Activated B cell treated with CpG ODN at 0.5 μM for 24 hours (primary cell): ENCODE data around the gene PTPRE. TPM values are rescaled to one million over a fixed set of nuclear protein-coding genes. Genes with fewer than 3 reads are reported as not detected.

Source experiments
- ATAC-seq: fragments of 200-7000 bp; cut with Tn5 transposase; one replicate; pipeline ENCODE4 v1.10.0; 2021; ENCODE audit warnings: low read depth, mild to moderate bottlenecking, moderate library complexity
- CTCF ChIA-PET: fragments of 350-600 bp; sonication (Branson Sonifier 250); formaldehyde crosslinking; loops from one replicate; lab custom pipeline; 2021; ENCODE audit warnings: antibody characterized with exemption; lab: Charles Lee
- POLR2A ChIA-PET: fragments of 350-600 bp; sonication (Branson Sonifier 250); formaldehyde crosslinking; loops from one replicate; lab custom pipeline; 2021; ENCODE audit warnings: antibody characterized with exemption; lab: Charles Lee
- DNase-seq: peaks from one replicate; pipeline ENCODE4 v3.0.0; 2022
- H3K27ac Mint-ChIP-seq: one replicate; pipeline ENCODE4 v1.8.0; 2020; ENCODE audit warnings: mixed read lengths
- H3K27me3 Mint-ChIP-seq: one replicate; pipeline ENCODE4 v1.8.0; 2021; ENCODE audit warnings: mixed read lengths
- H3K36me3 Mint-ChIP-seq: one replicate; pipeline ENCODE4 v1.8.0; 2021; ENCODE audit warnings: low read depth, mixed read lengths
- H3K4me1 Mint-ChIP-seq: one replicate; pipeline ENCODE4 v1.8.0; 2021; ENCODE audit warnings: mixed read lengths
- H3K4me3 Mint-ChIP-seq: one replicate; pipeline ENCODE4 v1.8.0; 2020; ENCODE audit warnings: mild to moderate bottlenecking, mixed read lengths
- H3K9me3 Mint-ChIP-seq: one replicate; pipeline ENCODE4 v1.8.0; 2020; ENCODE audit warnings: mixed read lengths
- intact Hi-C: fragments of 100-400 bp; cut with micrococcal nuclease; formaldehyde crosslinking; loops from one replicate; pipeline ENCODE4 v1.15.1; 2024
- total RNA-seq: library from RNA; stranded (reverse); gene quantifications from 2 replicates; pipeline ENCODE4 v1.2.3, GENCODE V29; 2022
- TF ChIP-seq, protein P1 (sequence below): fragments of 200-600 bp; IDR thresholded peaks from one replicate; pipeline ENCODE4 v1.8.0; 2022; ENCODE audit warnings: antibody characterized with exemption, mild to moderate bottlenecking

Gene PTPRE
- total RNA-seq, 1 donor from 2014 or later, result 36.8 TPM

DNA sequence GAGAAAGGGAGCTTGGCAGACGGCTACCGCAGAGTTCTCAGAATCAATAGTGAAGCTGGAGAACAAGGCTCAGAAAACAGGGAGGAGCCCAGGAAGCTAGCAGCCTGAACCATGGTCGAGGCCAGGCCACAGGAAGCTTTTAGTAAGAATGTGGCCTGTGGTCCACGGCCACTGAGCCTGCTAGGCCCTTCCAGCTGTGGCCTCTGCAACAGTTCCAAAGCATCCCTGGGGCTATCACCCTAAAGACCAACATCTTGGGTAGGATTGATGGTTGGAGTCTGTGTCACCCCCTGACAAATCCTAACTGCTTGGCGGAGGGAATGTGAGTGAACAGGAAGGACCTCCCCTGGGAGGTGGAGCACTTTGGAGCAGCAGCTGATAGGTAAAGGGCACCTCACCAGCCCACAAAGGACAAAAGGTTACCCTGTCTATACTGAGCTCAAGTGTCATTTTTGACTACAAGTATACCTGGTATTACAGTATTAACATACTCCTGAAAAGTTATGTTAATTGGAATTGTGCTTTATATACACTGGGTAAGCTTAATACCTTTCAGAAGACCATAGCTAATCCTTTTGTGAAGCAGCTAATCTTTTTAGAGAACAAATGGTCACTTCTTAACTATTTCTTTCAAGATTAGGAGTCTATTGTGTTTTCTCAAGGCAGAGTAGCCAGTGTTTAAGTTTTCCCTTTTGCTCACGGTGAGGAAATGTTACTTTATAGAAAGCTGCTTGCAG lies 18.7 kb downstream of the PTPRE start:
- no peaks in the 10 kb centered on the region for H3K36me3 Mint-ChIP-seq
- ChIA-PET POLR2A (no interaction called here), CTCF (interaction anchor here (1.0 kb wide), 1 partner anchor 144 kb away, joined by 3 read pairs; no protein-coding TSS in a partner anchor)
- no peak overlapping the region for H3K27ac Mint-ChIP-seq
- H3K9me3 Mint-ChIP-seq, result no peaks in the 10 kb centered on the region
- intact Hi-C loops, result no loop called here
- H3K27me3 Mint-ChIP-seq, result peaks cover 2% of the 10 kb centered on the region
- DNase-seq, result no peak
- TF ChIP-seq, protein P1, sequence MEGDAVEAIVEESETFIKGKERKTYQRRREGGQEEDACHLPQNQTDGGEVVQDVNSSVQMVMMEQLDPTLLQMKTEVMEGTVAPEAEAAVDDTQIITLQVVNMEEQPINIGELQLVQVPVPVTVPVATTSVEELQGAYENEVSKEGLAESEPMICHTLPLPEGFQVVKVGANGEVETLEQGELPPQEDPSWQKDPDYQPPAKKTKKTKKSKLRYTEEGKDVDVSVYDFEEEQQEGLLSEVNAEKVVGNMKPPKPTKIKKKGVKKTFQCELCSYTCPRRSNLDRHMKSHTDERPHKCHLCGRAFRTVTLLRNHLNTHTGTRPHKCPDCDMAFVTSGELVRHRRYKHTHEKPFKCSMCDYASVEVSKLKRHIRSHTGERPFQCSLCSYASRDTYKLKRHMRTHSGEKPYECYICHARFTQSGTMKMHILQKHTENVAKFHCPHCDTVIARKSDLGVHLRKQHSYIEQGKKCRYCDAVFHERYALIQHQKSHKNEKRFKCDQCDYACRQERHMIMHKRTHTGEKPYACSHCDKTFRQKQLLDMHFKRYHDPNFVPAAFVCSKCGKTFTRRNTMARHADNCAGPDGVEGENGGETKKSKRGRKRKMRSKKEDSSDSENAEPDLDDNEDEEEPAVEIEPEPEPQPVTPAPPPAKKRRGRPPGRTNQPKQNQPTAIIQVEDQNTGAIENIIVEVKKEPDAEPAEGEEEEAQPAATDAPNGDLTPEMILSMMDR, result no peak
- ATAC-seq, result no peak
- H3K4me3 Mint-ChIP-seq, result no peak overlapping the region
- H3K4me1 Mint-ChIP-seq, result no peaks in the 10 kb centered on the region

DNA sequence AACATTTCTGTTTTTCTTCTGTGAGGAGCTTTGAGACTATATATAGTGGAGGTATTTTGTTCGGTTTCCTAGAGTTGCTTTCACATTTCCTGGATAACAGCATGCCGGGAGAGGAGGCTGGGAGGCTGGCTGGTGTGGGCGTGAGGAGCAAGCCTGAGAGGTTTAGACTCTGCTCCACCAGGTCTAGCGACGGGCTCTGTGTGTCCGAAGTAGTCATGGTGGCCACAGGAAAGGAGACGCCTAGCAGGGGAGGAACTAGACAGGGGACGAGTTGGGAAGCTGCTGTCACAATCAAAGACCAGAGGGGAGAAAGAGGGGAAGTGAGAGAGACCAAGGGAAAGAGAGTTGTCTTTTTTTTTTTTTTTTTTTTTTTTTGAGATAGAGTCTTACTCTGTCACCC lies 19.6 kb downstream of the PTPRE start:
- H3K4me3 Mint-ChIP-seq, result no peak overlapping the region
- H3K9me3 Mint-ChIP-seq, result no peaks in the 10 kb centered on the region
- TF ChIP-seq, protein P1, result no peak
- intact Hi-C loops, result no loop called here
- ATAC-seq (no peak), DNase-seq (no peak)
- H3K36me3 Mint-ChIP-seq, result no peaks in the 10 kb centered on the region
- ChIA-PET POLR2A (no interaction called here), CTCF (no interaction called here)
- peaks cover 4% of the 10 kb centered on the region for H3K27me3 Mint-ChIP-seq
- no peaks in the 10 kb centered on the region for H3K4me1 Mint-ChIP-seq
- no peak overlapping the region for H3K27ac Mint-ChIP-seq

DNA sequence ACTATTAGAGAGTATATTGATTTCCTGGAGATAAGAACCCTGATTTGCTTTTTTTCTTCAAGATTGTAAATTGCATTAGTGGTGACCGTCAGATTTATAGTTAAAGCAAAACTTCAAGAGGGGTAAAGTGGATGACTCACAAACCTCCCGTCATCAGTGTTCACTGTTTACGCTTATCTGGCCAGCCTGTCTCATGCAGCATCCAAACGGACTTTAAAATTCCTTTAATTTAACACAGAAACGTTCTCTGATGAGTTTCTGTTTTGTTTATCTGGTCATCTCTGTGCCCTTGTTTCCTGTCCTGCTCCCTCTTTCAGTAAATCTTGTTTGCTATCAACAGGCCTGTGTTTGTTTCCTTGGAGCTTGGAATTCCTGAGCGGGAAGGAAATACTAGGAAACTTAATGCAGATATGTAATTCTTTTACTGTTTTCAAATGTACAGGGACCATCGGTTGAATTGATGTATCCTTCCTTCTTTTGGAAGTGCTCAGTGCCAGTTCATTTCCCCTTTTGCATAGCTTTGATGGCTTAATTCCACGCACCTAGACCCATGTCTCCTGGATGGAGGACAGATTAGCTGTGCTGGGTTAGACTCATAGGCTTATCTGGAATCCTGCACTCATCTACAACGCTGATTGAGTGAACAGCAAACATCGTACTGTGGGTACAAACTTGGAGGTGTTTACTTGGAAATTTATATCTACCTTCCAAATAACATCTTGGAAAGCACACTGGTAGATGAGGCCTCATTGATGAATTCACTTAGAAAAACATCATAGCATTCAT lies 21.3 kb downstream of the PTPRE start:
- TF ChIP-seq, protein P1, result no peak
- peaks cover 4% of the 10 kb centered on the region for H3K27me3 Mint-ChIP-seq
- no peak for ATAC-seq
- H3K4me1 Mint-ChIP-seq, result no peaks in the 10 kb centered on the region
- H3K36me3 Mint-ChIP-seq, result no peaks in the 10 kb centered on the region
- H3K27ac Mint-ChIP-seq, result no peak overlapping the region
- ChIA-PET POLR2A (no interaction called here), CTCF (no interaction called here)
- DNase-seq, result no peak
- no peak overlapping the region for H3K4me3 Mint-ChIP-seq
- peaks cover 3% of the 10 kb centered on the region for H3K9me3 Mint-ChIP-seq
- intact Hi-C loops, result no loop called here

DNA sequence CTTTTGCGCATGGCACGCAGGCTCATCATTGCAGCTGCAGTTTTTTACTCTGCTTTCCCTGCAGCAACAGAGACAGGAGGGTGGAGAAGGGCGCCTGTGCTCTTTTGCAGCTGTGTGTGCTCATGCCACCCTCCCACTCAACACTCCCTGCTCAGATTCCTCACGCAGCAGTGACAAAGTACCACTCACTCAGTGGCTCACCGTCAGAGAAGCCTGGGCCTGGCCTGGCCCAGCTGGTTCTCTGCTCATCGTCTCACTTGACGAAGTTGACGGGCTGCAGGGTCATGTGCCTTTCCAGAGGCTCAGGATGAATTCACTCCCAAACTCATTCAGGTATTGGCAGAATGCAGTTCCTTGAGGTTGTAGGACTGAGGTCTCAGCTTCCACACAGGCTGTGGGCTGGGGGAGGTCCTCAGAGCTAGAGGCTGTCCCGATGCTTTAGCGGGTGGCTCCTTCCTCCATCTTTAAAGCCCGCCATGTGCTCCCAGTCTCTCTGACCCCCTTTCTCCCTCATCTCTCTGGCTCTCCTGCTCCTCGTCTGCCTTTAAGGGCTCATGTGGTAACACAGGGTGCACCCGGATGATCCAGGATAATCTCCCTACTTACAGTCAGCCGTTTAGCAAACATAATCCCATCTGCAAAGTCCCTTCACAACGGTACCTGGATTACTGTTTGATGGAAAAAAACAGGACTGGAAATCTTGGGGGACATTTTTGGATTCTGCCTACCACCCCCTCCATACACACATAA lies 25.8 kb downstream of the PTPRE start:
- ATAC-seq, result no peak
- Mint-ChIP-seq H3K27ac (no peak overlapping the region), H3K4me1 (no peaks in the 10 kb centered on the region), H3K4me3 (no peak overlapping the region), H3K9me3 (peaks cover 3% of the 10 kb centered on the region), H3K36me3 (no peaks in the 10 kb centered on the region), H3K27me3 (peaks cover 9% of the 10 kb centered on the region)
- POLR2A ChIA-PET, result no interaction called here
- intact Hi-C loops, result no loop called here
- no peak for DNase-seq
- TF ChIP-seq, protein P1, result no peak
- CTCF ChIA-PET, result interaction anchor here (0.7 kb wide), 1 partner anchor 79 kb away, joined by 3 read pairs; no protein-coding TSS in a partner anchor

DNA sequence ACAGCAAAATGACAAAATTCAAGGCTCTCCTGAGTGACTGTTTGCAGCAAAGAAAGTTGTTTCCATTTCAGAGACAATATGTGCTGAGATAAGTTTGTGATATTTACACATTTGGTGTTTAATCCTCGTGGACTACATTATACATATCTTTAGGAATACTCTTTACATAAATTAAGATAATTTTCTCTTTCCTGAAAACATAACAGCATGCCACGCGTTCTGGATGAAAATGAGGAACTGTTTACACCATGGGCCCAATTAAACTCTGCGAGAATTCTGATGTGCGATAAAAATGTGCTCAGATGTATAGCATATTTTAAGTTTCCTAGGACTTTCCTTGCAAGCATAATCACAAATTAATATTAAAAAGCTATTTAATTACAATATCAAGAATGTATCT lies 26.4 kb downstream of the PTPRE start:
- Mint-ChIP-seq H3K4me3 (no peak overlapping the region), H3K4me1 (no peaks in the 10 kb centered on the region), H3K36me3 (no peaks in the 10 kb centered on the region), H3K27me3 (peaks cover 10% of the 10 kb centered on the region), H3K27ac (no peak overlapping the region), H3K9me3 (peaks cover 3% of the 10 kb centered on the region)
- intact Hi-C loops, result no loop called here
- ChIA-PET POLR2A (no interaction called here), CTCF (no interaction called here)
- TF ChIP-seq, protein P1, result no peak
- no peak for ATAC-seq
- DNase-seq, result no peak
